ENCODE measurements around the gene AP1G2.

The AP1G2 gene

GRCh38 chr14:23551266-23552028, 16.1 kb downstream of the AP1G2 start, which contains the start of gene ZFHX2:
Gene ZFHX2 (minus strand): TSS chr14:23551765. CDS start chr14:23535325, 16,440 bp downstream.
- DNase-seq, result peak; percentile 86
- Mint-ChIP-seq H3K9me3 (no peaks in the 10 kb centered on the region), H3K36me3 (peaks cover 2% of the 10 kb centered on the region), H3K4me1 (peaks cover 25% of the 10 kb centered on the region), H3K4me3 (no peak within 1 kb of the TSS), H3K27me3 (no peaks in the 10 kb centered on the region), H3K27ac (peak within 1 kb of the TSS; percentile 64)
- CTCF ChIA-PET, result interaction anchor here (0.8 to 1.4 kb wide), 2 partner anchors 9 to 12 kb away, joined by 4 to 9 read pairs; no protein-coding TSS in a partner anchor

DNA sequence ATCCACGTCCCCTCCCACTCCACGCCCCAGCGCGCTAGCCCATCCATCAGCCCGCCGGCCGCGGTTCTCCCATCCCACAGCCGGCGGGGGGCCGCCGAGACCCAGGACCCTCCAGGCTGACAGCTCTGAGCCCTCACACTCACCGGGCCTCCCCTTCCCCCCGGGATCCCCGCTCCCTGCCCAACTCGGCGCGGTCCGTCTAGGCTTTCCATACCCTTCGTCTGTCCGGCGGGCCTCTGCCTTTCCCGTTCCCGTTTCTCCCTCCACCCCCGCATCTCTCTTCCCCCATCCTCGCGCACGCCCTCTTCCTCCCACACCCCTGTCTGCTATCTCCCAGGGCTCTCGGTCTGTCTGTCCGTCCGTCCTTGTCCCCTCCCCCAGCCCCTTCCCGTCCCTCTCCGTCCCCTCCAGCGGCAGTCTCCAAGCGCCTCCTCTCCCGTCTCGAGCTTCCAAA, 16.8 kb downstream of the AP1G2 start:
- no peak for DNase-seq
- CTCF ChIA-PET, result no interaction called here
- H3K27me3 Mint-ChIP-seq, result no peaks in the 10 kb centered on the region
- no peaks in the 10 kb centered on the region for H3K36me3 Mint-ChIP-seq
- no peak overlapping the region for H3K27ac Mint-ChIP-seq
- no peaks in the 10 kb centered on the region for H3K9me3 Mint-ChIP-seq
- H3K4me3 Mint-ChIP-seq, result no peak overlapping the region
- peaks cover 20% of the 10 kb centered on the region for H3K4me1 Mint-ChIP-seq

- Mint-ChIP-seq H3K27me3 (no peaks in the 10 kb centered on the region), H3K4me1 (peaks cover 16% of the 10 kb centered on the region)
- CTCF ChIA-PET, result interaction anchor here (0.9 to 3.3 kb wide), 2 partner anchors 9 to 564 kb away, joined by 4 to 25 read pairs; no protein-coding TSS in a partner anchor
Measured at GRCh38 chr14:23550131-23550811, 17.3 kb downstream of the AP1G2 start.

DNA sequence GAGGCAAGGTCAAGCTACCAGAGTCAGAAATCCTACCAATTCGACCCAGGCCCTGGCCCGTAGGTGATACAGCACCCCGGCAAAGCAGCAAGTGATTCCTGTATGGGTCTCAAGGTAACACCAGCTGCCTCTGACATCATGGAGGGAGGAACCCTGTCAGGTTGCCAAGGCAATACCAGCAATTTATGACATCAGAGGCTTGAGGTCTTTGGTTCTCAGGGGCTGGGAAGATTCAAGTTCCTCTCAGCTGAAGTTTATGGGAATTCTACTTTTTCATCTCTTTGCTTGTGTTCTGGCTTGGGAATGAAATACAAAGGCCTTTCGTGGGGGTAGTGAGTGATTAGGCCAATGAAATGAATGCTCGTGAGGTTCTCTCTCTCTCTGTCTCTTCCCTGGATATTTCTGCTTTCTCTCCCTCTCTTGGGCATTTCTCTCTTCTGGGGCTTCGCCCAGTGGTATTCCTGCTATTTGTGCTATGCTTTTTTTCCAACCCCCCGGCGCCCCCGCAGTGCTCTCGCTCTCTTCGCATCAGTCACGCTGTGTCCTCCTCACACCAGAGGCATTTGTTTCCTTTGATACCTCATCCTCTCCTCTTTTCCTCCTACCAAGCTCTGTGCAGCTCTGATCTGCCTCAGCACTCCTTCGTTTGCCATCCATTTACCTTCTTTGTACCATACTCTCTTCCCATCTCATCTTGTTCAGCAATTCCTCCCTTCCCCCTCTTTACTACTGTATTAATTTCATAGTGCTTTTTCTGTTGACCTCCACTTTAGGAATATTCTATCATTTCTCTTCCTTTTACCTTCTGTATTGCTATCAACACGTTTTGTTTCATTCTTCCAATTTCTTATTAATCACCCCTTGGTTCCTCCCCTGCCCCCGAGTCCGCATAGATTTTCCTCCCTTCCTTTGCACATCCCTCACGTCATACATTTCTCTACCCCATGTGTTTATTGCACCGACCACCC, 19.0 kb downstream of the AP1G2 start:
- DNase-seq, result no peak
- H3K27me3 Mint-ChIP-seq, result no peaks in the 10 kb centered on the region
- CTCF ChIA-PET, result interaction anchor here (0.7 to 3.3 kb wide), 2 partner anchors 11 to 70 kb away, joined by 3 to 25 read pairs; no protein-coding TSS in a partner anchor
- H3K27ac Mint-ChIP-seq, result no peak overlapping the region
- H3K9me3 Mint-ChIP-seq, result no peaks in the 10 kb centered on the region
- H3K4me3 Mint-ChIP-seq, result no peak overlapping the region
- no peaks in the 10 kb centered on the region for H3K36me3 Mint-ChIP-seq
- peaks cover 10% of the 10 kb centered on the region for H3K4me1 Mint-ChIP-seq

More at GRCh38 chr14:23550131-23550811, 17.3 kb downstream of the AP1G2 start:
- no peak overlapping the region for H3K27ac Mint-ChIP-seq
- no peaks in the 10 kb centered on the region for H3K36me3 Mint-ChIP-seq
- H3K9me3 Mint-ChIP-seq, result no peaks in the 10 kb centered on the region
- H3K4me3 Mint-ChIP-seq, result no peak overlapping the region
- DNase-seq, result no peak

DNA sequence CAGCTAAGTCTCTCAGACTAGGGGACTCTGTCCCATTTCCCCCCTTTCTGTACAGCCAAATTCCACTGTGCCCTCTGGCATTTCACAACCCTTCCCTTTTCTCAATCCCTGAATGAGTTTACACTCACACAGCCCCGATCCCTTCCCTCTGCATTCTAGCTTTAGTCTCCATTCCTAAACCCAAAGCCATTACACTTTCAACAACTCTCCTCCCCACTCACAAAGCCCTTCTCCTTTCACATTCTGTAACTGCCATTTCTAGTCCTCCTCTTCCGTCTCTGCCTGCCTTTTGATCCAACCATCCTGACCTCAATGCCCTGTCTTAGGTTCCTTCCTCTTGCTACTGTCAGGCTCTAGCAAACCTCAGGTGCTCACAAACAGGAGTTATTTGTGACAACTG, 19.7 kb downstream of the AP1G2 start:
- Mint-ChIP-seq H3K27ac (no peak overlapping the region), H3K4me1 (peaks cover 9% of the 10 kb centered on the region), H3K9me3 (no peaks in the 10 kb centered on the region), H3K4me3 (no peak overlapping the region), H3K36me3 (no peaks in the 10 kb centered on the region), H3K27me3 (no peaks in the 10 kb centered on the region)
- CTCF ChIA-PET, result interaction anchor here (0.7 to 3.3 kb wide), 2 partner anchors 12 to 69 kb away, joined by 3 to 25 read pairs; no protein-coding TSS in a partner anchor
- DNase-seq, result no peak

DNA sequence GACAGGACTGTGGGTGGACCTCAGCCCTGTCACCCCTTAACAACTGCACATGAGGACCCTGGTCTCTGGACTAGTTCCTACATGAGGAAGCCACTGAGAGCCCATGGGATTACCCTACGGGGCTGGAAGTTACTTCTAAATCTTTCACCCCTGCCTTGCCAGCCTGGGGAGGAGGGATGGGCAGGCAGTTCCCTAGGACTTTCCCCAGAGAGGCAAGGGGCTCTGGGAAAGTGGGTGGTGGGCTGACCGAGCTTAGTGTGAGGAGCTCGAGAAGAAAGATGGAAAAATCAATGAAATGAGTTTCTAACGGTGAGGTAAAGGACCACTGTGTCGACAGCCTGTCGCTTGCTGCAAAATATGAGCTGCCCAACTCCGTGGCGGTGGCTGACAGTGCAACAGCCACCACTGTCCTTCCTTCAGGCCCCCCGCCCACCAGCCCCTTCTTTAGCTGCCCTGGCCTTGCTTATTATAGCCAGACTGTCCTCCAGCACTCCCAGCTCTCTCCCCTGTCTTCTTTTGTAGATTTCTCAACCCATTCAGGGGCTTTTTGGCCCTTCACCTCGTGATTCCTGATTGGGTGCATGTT, 21.0 kb downstream of the AP1G2 start:
- no peaks in the 10 kb centered on the region for H3K27me3 Mint-ChIP-seq
- no peak overlapping the region for H3K4me3 Mint-ChIP-seq
- no peak overlapping the region for H3K27ac Mint-ChIP-seq
- H3K36me3 Mint-ChIP-seq, result no peaks in the 10 kb centered on the region
- peaks cover 3% of the 10 kb centered on the region for H3K4me1 Mint-ChIP-seq
- CTCF ChIA-PET, result interaction anchor here (0.9 kb wide), 1 partner anchor 17 kb away, joined by 4 read pairs; no protein-coding TSS in a partner anchor
- no peak for DNase-seq
- H3K9me3 Mint-ChIP-seq, result no peaks in the 10 kb centered on the region

DNA sequence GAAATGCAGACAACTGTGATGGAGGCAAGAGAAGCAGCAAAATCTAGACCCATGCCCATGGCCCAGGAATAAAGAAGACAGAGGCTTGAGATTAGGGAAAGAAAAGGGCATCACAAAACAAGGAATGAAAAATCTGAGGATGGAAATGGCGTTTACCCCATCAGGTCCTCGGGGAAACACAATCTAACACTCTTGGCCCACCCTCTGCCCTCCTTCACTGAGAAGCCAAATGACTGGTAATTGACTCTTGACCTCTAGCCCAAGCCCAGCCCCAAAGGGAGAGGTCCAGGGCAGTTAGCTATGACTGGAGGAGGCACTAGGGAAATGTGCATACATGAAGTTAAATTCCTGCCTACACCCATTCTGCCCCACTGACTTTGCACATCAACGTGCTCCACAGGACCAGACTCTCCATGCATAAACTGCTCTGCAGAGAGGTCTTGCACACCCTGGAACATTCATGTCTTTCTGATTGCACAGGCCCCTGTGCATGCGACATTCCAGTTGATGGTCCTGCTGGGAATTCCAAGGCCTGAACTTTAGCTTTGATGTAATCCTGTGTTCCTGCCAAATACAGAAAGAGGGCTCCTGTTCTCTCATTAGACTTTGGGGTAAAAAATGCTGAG, 21.7 kb downstream of the AP1G2 start:
- Mint-ChIP-seq H3K9me3 (no peaks in the 10 kb centered on the region), H3K36me3 (no peaks in the 10 kb centered on the region), H3K4me1 (no peaks in the 10 kb centered on the region), H3K27me3 (peaks cover under 1% of the 10 kb centered on the region), H3K4me3 (no peak overlapping the region), H3K27ac (no peak overlapping the region)
- CTCF ChIA-PET, result no interaction called here
- no peak for DNase-seq

DNA sequence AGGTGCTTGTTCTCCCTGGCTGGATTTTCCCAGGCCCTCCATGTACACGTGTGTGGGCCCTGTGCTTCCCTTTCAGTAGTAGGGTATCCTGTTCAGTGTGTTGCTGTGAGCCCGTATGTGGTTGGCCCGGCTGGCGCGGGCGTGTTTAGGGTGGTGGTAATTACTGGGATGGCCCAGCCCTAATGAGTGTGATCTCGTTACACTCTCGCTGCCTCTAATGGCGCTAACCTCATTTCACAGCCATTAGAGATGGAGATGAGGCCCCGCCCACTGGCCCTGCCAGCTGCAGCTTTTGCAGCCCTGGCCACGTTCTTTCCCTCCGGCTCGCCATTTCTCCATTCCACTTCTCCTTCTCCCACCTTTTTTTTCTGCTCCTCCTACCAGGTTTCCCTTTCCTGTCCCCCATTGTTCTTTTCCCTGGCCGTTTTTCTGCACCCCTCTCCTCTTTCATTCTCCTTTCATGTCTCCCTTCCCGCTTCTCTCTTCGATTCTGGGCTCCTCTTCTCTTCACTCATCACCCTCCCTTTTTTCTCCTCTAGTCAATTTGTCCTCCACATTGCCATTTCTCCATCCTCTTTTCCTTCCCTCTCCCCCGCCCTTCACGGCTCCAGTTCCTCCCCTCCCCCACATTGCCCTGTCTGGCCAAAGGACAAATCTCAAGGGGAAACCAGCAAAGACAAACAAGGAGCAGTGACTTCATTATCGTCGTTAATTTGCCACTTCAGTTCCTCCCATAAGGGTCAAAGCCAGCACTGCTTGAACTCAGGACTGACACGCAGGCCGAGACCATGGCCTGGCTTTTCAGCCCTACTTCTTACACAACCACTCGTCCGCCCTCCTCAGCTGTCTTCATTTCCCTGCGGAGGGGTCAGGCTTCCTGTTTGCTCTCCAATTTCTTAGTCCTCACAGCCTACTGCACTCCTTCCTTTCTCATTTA, 22.8 kb downstream of the AP1G2 start:
- Mint-ChIP-seq H3K27me3 (peaks cover 5% of the 10 kb centered on the region), H3K4me1 (no peaks in the 10 kb centered on the region), H3K9me3 (no peaks in the 10 kb centered on the region), H3K4me3 (no peak overlapping the region), H3K36me3 (no peaks in the 10 kb centered on the region), H3K27ac (no peak overlapping the region)
- CTCF ChIA-PET, result interaction anchor here (0.9 kb wide), 1 partner anchor 15 kb away, joined by 3 read pairs; no protein-coding TSS in a partner anchor
- no peak for DNase-seq

GRCh38 chr14:23543403-23543802, 24.2 kb downstream of the AP1G2 start:
- H3K36me3 Mint-ChIP-seq, result no peaks in the 10 kb centered on the region
- H3K4me1 Mint-ChIP-seq, result no peaks in the 10 kb centered on the region
- no peak overlapping the region for H3K4me3 Mint-ChIP-seq

GRCh38 chr14:23542261-23542660, 25.3 kb downstream of the AP1G2 start:
- H3K27me3 Mint-ChIP-seq, result peaks cover 24% of the 10 kb centered on the region
- CTCF ChIA-PET, result interaction anchor here (6.0 to 7.7 kb wide), 3 partner anchors 13 to 62 kb away, joined by 40 to 114 read pairs (median 51); no protein-coding TSS in a partner anchor
- H3K36me3 Mint-ChIP-seq, result no peaks in the 10 kb centered on the region
- H3K9me3 Mint-ChIP-seq, result no peaks in the 10 kb centered on the region
- no peak overlapping the region for H3K27ac Mint-ChIP-seq
- H3K4me1 Mint-ChIP-seq, result no peaks in the 10 kb centered on the region
- DNase-seq, result no peak
- no peak overlapping the region for H3K4me3 Mint-ChIP-seq

More at GRCh38 chr14:23543403-23543802, 24.2 kb downstream of the AP1G2 start:
- Mint-ChIP-seq H3K27me3 (peaks cover 17% of the 10 kb centered on the region), H3K9me3 (no peaks in the 10 kb centered on the region), H3K27ac (no peak overlapping the region)
- CTCF ChIA-PET, result interaction anchor here (6.2 to 7.7 kb wide), 2 partner anchors 16 to 64 kb away, joined by 51 to 114 read pairs; no protein-coding TSS in a partner anchor
- no peak for DNase-seq

DNA sequence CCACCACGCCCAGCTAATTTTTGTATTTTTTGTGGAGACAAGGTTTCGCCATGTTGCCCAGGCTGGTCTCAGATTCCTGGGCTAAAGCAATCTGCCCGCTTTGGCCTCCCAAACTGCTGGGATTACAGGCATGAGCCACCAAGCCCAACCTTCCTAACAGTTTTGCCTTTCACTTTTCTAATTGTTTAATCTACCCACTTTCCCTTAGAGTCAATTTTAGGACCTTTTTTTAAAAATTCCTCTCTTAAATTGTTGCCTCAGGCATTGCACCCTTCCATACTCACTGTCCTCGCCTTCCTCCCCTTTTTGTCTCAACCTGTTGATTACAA, 27.5 kb downstream of the AP1G2 start:
- Mint-ChIP-seq H3K27ac (no peak overlapping the region), H3K4me3 (no peak overlapping the region), H3K9me3 (no peaks in the 10 kb centered on the region), H3K27me3 (peaks cover 24% of the 10 kb centered on the region), H3K36me3 (no peaks in the 10 kb centered on the region), H3K4me1 (no peaks in the 10 kb centered on the region)
- no peak for DNase-seq
- CTCF ChIA-PET, result interaction anchor here (1.0 to 7.7 kb wide), 6 partner anchors 10 to 60 kb away, joined by 3 to 114 read pairs (median 22); no protein-coding TSS in a partner anchor
